Activated CD4-positive, alpha-beta T cell treated with anti-CD3 and anti-CD28 coated beads, Interleukin-2, amount 50 U/mL, for 16 hours (primary cell): ENCODE measurements around the gene CAMTA1.

ENCODE experiments used
- DNase-seq: peaks from one replicate; pipeline ENCODE4 v3.0.0-alpha.2; 2020

The CAMTA1 gene

DNA sequence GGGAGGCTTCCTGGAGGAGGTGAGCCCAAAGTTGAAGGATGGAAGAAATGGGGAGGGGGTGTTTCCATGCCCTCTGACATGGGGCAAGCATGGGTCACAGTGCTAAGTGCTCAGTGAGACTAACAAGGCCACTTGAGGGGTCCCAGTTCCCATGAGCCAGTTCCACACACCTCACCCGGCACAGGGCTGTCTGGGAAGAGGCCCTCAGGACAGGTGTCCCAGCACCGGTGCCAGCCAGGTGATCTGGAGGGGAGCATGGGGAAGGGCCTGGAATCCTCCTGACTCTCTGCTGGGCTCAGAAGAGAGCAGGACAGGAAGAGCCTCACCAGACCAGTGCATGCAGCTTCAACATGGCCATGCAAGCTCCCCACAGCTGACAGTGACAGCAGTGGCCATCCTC is 691.1 kb downstream of the CAMTA1 start:
- no peak for DNase-seq

DNA sequence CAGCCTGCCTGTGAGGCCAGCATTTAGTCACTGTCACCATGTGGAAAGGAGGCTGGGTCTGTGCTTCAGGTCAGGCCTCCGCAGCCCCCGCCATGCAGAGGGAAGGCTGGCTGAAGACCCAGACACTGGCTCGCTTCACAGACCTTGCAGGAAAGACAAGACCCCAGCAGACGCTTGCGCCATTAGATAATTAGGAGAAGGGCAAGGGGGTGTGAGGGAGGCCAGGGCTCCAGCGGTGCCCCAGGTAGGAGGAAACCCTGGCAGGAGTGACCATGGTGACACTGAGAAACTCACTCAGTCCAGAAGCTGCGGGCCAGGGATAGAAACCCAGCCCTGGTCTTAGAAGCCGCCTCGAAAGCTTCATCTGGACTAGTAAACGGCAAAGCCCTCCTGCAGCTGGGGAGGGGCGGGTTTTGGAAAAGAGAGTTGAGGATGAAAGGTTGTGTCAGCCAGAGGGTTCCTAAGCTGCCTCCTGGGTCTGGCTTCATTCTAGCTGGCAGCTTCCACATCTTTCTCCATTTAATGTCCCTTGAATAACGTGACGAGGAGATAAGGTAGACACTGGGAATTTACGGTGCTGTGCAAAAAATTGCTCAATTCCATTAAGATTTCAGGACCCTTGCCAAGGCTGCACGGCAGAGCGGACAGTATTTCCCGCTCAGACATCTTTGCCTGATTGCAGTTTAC is 691.8 kb downstream of the CAMTA1 start:
- no peak for DNase-seq

DNA sequence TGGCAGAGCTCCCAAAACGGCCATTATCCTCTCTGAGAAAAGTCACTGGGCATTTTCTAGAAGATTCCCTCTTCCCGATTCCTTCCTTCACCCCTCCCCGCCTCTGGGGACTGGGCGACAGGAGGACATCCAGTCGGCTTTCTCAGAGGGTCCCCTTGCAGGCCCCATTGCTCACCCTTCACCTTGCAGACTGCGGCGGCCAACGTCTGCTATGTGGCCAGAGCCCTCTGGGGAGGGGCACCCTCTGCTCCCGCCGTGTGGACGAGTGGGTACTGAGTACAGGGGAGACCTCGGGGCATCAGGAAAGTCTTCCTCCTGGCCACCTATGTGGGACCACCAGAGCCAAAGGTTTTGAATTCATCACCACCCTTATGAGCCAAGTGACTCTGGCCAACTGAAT is 692.3 kb downstream of the CAMTA1 start:
- no peak for DNase-seq

DNA sequence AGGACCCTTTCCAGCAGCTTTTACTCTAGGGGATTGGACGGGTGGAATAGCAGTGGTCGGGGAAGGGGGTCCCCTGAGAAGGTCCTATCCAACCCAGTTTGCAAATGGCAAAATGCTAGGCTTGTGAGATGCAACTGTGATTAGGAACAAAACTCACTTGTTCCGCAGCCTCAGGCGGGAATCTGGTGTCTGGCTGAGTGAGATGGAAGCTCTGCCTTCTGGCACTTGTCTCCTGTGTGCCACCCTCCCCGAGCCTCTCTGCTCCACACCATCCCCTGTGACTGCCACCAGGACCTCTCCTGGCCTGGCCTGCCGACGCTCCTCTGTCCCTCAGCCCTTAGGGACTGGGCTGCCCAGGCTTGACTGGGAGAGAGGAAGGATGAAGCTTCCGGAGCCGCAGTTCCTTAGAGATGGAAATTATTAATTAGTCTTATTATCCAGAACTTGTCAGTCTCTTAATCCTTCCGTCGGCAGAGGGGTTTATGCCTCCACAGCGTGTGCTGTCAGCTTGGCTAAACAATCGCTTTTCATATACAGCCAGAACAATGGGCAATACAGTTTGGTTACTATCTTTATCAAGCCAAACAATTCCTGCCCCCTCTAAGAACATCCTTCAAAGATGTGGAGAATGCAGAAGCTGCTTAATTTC is 693.0 kb downstream of the CAMTA1 start:
- DNase-seq, result no peak

DNA sequence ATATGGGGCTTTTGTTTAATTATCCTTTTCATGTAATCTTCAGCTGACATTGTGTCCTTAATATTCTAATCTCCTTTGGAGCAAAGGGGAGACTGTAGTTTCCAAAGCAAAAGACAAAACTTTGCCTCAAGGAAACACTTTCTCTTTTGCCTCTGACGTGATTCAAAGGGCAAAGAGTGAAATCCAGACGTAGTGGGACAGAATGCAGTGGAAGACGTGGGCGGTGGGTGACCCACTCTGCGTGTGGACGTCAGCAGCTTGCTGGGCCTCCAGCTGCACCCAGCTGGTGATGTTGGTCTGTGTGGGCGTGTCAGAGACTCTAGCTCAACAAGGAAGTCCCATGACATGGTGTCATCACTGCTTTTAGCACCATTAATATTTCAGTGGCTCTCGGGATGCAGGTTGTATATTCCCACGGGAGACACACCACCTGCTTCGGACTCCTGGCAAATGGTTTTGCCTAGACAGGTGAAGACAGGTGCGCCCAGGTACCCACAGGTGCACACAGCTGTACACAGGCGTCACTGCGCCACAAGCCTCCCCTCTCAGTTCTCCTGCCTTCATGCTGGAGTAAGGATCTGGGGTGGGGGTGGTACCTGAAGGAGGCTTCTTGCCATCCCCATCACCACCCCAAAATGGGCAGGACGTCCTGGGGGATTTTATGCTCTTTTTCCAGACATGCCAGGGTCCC is 693.7 kb downstream of the CAMTA1 start:
- no peak for DNase-seq

DNA sequence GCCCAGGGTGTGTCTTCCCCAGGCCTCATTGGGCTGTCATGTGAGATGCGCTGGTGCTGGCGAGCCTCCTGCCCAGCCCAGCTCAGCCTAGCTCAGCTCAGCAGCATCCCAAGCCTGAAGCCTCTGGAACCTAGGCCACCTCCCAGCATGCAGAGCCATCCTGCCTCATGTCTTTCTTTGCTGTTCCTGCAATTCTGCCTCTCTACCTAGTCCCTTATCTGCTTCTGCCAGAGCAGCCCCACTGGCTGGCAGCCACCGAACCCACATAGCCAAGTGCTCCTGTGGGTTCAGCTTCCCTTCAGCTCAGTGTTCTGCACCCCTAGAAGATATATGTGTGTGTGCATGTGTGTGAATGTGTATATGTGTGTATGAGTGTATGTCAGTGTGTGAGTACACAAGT is 694.3 kb downstream of the CAMTA1 start:
- DNase-seq, result no peak

- DNase-seq, result no peak
Measured at GRCh38 chr1:7481194-7481593, 695.9 kb downstream of the CAMTA1 start.

- DNase-seq, result no peak
Measured at GRCh38 chr1:7482077-7482476, 696.8 kb downstream of the CAMTA1 start.

DNA sequence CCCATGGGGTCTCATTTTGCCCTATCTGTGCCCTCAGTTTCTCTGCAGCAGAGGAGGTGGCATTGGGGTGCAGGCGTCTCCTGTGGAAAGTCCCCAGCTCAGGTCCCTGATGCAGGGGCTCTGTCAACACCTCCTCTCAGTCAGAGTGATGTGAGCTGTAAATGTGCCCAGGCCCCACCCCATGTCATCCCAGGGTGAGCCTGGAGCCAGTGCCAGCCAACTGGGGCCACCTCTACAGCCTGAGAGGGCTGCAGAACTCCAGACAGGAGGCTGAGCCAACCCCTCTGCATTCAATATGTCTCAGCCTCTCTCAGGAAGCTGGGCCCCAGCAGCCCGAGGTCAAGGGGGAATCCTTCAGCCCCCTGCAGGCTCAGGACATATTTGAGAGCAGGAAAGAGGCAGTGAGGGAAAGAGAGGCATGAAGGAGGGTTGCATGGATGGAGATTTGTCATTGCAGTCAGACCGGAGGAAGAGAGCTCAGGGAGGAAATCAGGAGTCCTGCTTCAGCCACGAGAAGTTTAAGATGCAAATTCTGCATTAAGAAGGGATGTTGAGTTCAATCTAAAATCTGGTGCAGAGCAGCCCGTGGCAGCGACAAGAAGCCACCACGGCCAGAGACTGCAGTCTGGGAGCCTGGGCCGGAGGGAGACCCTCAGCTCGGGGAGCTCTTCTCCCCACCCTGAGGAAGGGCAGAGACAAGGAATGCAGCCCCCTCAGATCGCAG is 697.7 kb downstream of the CAMTA1 start:
- DNase-seq, result no peak

DNA sequence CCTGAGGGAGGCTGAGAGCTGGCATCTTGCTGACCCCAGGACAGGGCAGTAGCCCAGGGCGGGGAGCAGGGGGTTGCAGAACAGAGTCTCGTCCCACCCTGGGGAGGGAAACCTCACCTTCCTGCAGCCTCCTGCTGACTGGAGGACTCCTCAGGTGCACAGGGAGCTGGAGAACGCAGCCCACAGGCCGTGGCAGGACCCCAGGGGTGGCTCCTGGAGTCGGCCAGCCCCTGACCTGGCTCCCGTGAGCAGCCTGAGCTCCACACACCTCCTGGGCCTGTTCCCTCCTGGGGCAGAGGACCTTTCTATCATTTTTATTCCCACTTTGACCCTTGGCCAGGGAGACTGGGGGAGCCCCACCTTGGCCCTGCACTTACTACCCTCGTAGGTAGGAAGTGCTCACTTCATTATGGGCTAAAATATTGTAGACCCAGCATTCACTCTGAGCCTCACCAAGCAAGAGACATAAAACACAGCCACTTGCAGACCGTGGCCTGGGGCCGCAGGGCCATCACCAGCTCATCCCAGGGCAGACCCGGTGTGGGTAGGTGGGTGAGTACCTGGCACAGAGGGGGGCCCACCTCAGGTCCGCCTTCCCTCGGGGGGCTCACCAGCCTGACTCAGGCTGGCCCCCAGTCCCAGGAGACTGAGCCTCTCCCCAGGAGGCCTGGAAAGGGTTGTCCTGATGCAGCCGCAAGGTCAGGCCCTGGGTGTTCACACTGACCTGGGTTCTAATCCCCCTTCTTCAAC is 698.6 kb downstream of the CAMTA1 start:
- no peak for DNase-seq

DNA sequence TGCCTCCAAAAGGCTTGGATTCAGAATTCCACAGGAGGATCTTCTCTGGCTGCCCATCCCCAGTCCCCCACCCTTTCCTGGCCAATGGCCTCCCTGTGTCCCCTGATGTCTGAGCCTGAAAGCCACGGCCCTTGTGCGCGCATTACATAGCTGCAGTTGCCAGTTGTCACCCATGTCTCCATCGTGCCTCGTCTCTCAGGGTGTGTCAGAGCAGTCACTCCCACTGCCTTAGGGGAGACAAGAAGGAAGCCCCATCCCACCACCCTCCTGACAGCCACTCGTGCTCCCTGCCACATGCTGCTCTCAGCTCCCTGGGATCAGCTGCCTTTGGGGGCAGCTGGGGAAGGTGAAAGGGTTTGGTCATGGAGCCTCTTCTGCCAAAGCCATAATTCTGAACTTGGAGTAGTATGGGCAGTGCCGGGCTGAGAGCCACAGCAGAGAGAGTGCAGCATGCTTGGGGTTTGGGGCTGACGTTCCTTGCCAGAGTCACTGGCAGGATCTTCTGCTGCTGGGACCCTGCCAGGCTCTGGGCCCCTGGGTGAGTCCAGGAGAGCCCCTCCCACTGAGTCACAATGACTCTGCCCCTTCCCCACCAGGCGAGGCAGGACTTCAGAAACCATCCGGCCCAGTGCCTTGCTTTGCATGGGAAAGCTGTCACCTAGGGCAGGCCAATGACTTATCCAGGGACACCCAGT is 700.0 kb downstream of the CAMTA1 start:
- no peak for DNase-seq

DNA sequence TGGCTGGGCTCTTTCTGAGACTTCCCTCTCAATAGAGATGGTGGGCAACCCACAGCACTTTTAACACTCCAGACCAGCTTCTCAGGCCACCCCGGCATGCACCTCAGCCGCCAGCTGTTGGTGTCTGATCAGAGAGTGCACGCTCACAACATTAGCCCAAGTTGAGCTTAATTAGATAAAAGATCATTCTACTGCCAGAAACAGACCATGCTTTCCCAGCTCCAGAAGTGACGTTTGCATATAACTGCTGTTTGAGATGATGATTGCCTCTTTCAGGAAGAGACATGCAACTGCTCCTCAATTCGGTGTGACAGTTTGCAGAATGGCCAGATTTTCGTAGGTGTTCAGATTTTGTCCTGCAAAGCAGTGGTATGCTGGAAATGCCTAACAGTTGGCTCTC is 700.6 kb downstream of the CAMTA1 start:
- no peak for DNase-seq

DNA sequence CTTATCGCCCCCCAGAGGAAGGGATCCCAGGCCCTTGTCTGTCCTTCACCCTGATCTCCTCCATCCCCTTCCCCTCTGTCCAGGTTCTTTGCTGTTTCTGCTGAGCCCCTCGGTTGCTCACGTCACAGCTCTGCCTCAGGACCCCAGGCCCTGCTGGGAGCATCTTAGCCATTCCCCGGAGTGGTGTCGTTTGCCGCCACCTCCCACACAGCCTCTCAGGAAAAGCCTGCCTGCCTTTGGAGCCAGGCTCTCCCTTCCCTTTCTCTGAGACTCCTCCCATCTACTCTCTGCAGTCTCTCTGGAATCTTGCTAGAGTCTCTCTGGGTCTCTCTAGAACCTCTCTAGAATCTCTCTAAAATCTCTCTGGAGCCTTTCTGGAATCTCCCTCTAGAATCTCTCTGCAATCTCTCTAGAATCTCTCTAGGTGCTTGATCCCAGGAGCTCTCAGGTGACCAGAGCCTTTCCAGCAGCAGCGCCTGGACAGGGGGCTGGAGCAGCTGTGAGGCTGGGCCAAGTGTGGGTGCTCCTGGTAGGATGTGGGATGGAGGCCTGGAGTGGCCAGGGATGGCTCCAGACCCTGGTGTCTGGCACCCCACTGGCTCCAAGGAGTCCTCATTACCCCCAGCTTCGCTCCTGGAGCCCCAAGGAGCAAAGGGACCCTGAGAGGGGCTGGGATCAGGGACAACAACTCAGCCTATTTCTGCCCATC is 702.7 kb downstream of the CAMTA1 start:
- no peak for DNase-seq

DNA sequence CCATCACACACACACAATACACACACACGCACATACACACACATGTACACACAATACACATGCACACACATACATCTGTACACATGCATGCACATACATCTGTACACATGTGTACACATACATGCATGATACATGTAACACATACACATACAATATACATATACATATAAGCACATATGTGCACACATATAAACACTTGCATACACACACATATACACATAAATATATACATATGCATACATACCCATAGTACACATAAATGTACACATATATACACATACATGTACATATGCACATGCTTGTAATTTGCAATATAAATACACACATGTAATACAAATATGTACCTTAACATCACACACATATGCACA is 703.2 kb downstream of the CAMTA1 start:
- no peak for DNase-seq

- DNase-seq, result no peak
Measured at GRCh38 chr1:7489586-7489985, 704.3 kb downstream of the CAMTA1 start.

DNA sequence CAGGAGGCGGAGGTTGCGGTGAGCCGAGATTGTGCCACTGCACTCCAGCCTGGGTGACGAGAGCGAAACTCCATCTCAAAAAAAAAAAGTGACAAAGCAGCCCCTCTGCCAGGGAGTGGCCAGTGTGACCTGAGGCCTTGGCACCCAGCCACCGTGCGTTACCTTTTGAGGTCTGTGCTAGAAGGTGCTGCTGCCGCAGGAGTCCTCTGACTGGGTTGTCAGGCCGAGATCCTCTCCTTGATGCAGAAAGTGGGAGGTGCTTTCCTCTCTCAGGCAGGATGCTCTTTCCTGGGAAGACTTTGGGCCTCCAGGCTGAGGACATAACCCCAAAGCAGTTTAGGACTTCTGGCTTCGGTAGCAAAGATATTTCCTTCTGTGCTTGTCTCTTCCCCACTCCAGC is 705.3 kb downstream of the CAMTA1 start:
- DNase-seq, result no peak

DNA sequence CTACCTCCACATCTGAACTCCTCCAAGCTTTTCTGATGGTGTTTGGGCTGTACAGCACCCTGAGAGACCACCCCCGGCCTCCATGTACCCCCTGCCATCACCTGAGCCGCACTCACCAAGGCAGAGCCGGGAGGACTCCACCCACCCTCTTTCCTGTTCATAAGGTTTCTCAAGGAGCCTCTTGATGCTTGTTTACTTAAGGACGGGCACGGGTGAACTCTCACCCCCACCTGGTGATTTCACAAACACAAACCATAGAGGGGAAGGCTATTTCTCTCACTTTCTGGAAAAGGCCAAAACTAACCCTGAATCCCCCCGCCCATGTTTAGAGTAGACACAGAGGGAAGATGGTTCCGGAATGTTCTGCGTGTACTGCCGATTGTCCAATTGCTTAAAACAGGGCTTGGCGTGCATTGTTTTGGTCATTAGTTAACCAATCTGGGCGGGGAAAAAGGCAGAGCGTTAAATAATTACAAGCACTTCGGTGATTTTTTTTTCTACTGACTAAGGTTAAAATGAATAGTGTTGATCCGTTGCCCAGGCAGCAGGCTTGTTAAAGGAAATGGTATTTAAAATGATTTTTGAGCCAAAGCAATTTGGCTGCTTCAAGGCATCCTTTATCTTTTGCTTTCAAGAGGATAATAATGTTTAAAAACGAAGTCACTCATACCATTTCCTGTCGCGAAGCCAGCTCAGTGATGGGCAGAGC is 706.0 kb downstream of the CAMTA1 start:
- DNase-seq, result no peak

DNA sequence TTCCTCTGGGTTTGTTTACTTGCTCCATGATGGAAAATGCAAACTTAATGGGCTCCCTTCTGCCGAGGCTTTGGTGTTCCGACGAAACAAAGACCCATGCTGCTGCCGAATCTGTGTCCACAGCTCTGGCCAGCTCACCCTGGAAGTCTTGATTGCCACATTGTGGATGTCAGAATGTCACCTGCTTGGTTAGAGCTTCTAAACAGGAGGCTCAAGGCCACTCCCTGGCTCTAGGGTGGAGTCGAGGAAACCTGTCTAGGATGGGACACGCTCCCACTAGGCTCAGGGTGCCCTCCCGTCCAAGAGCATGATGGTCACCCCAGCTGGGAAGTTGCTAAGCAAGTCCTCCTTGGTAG is 706.5 kb downstream of the CAMTA1 start:
- DNase-seq, result no peak

GRCh38 chr1:7493711-7494454 is 708.6 kb downstream of the CAMTA1 start:
- DNase-seq, result no peak

DNA sequence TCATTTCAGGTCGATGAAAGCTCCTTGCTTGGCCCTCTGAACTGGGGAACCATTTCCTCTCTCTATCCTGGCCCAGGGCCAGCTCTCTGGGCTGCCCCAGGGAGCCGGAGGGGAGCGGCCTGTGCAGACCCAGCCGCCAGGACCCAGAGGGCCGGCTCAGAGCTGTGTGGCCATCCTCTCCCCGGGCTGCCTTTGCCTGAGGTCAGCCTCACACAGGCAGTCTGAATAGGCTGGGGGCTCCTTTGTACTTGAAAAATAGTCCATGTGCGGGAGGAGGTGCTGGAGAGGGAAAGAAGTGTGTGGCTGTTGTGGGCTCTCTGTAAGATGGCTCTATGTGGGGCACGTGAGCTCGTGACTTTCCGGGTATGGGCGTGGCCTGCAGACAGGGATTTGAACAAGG is 710.7 kb downstream of the CAMTA1 start:
- DNase-seq, result no peak
